CD8-positive, alpha-beta memory T cell (primary cell): ENCODE measurements around the gene YTHDF1. TPM values are rescaled to one million over a fixed set of nuclear protein-coding genes. Genes with fewer than 3 reads are reported as not detected.

Source experiments
- CTCF ChIA-PET: fragments of 350-600 bp; sonication (Branson Sonifier 250); formaldehyde crosslinking; loops from one replicate; lab custom pipeline; 2021; ENCODE audit warnings: antibody characterized with exemption; lab: Charles Lee
- POLR2A ChIA-PET: fragments of 350-600 bp; sonication (Branson Sonifier 250); formaldehyde crosslinking; loops from one replicate; lab custom pipeline; 2021; ENCODE audit warnings: antibody characterized with exemption; lab: Charles Lee
- DNase-seq, 5 donors: peaks; one replicate each; pipeline versions ENCODE4 v3.0.0 to v3.0.0-alpha.2; 2020 to 2022; ENCODE audit warnings: mixed read lengths in 1 of 5
- H3K27ac ChIP-seq: one replicate; pipeline ENCODE4 v1.7.0; 2013; ENCODE audit warnings: low read depth, mild to moderate bottlenecking, low read length, moderate library complexity
- H3K27me3 ChIP-seq: 2 replicates; pipeline ENCODE4 v1.7.0; 2013; ENCODE audit warnings: low read length, mild to moderate bottlenecking; ENCODE audit not compliant: insufficient read depth, poor library complexity, severe bottlenecking
- H3K36me3 ChIP-seq: 2 replicates; pipeline ENCODE4 v1.7.0; 2013; ENCODE audit warnings: mild to moderate bottlenecking, low read length, moderate library complexity; ENCODE audit not compliant: insufficient read depth
- H3K4me1 ChIP-seq: 2 replicates; pipeline ENCODE4 v1.7.0; 2013; ENCODE audit warnings: mild to moderate bottlenecking, low read length, moderate library complexity; ENCODE audit not compliant: insufficient read depth
- H3K4me3 ChIP-seq: 2 replicates; pipeline ENCODE4 v1.7.0; 2013; ENCODE audit warnings: mild to moderate bottlenecking, low read length
- H3K9me3 ChIP-seq: 2 replicates; pipeline ENCODE4 v1.7.0; 2013; ENCODE audit warnings: mild to moderate bottlenecking, low read length
- H3K27ac Mint-ChIP-seq, 8 donors: one replicate each; pipeline ENCODE4 v1.8.0; 2020 to 2021; ENCODE audit warnings: mixed read lengths in 8 of 8, mild to moderate bottlenecking in 6 of 8, inconsistent platforms in 3 of 8, moderate library complexity in 3 of 8
- H3K27me3 Mint-ChIP-seq, 2 donors: one replicate each; pipeline ENCODE4 v1.8.0; 2020 to 2021; ENCODE audit warnings: mixed read lengths in 2 of 2, mild to moderate bottlenecking in 1 of 2, moderate library complexity in 1 of 2
- H3K36me3 Mint-ChIP-seq, 3 donors: one replicate each; pipeline ENCODE4 v1.8.0; 2020 to 2021; ENCODE audit warnings: mixed read lengths in 3 of 3, inconsistent platforms in 1 of 3, mild to moderate bottlenecking in 1 of 3
- H3K4me1 Mint-ChIP-seq, 3 donors: one replicate each; pipeline ENCODE4 v1.8.0; 2020 to 2021; ENCODE audit warnings: mixed read lengths in 3 of 3, inconsistent platforms in 1 of 3, mild to moderate bottlenecking in 1 of 3
- H3K4me3 Mint-ChIP-seq, 7 donors: one replicate each; pipeline ENCODE4 v1.8.0; 2020 to 2021; ENCODE audit warnings: mixed read lengths in 7 of 7, mild to moderate bottlenecking in 6 of 7, moderate library complexity in 4 of 7, inconsistent platforms in 2 of 7
- H3K9me3 Mint-ChIP-seq, 5 donors: one replicate each; pipeline ENCODE4 v1.8.0; 2020 to 2022; ENCODE audit warnings: mixed read lengths in 5 of 5, mild to moderate bottlenecking in 3 of 5, moderate library complexity in 2 of 5, inconsistent platforms in 1 of 5
- polyA plus RNA-seq: library from polyadenylated mRNA; unstranded; fragments of 300-500 nt; fragmentation: Illumina TruSeq; gene quantifications from one replicate; pipeline ENCODE4 v1.2.3, GENCODE V29; 2021
- total RNA-seq, 2 experiments: library from RNA; stranded (reverse); gene quantifications; one replicate each; pipeline ENCODE4 v1.2.3, GENCODE V29; 2021

The YTHDF1 gene
- total and polyA plus RNA-seq, 3 experiments from 2014 or later, result 43.1 to 47.5 (median 47.0) TPM

DNA sequence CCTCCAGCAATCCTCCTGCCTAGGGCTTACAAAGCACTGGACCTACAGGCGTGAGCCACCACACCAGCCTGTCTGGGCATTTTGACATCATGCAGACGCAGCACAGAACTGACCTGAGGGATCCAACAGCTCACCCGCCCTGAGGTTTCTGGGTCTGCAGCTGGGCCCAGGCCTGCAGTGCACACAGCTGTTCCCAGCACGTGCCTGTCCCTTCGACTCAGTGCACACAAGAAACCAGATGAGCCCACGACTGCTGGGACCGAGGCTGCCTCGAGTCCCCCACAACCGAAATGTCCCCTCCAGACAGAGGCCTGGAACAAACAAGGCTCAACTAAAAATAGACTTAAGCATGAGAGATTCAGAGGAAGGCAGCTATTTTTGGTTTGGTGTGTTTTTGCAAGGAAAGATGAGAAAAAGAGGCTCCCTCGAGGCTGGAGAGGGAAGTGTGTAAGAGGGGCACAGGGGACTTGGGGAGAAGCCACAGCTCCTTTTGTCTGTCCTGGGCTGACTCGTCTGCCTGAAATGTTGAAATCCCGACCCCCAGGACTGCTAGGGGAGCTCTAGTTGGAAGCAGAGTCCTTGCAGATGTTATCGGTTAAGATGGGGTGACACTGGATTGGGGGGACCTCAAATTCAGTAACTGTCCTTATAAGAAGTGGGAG, 66.3 kb downstream of the YTHDF1 start:
- no peaks in the 10 kb centered on the region for H3K9me3 ChIP-seq
- no peaks in the 10 kb centered on the region for H3K36me3 ChIP-seq
- H3K4me1 Mint-ChIP-seq, result no peaks in the 10 kb centered on the region
- no peak overlapping the region for H3K27ac ChIP-seq
- H3K9me3 Mint-ChIP-seq, result peaks cover 11 to 19% (median 14%) of the 10 kb centered on the region in 5 donors
- H3K36me3 Mint-ChIP-seq, result peaks cover 0 to 9% (median 0%) of the 10 kb centered on the region in 3 donors
- ChIA-PET POLR2A (no interaction called here), CTCF (no interaction called here)
- no peak overlapping the region for H3K4me3 ChIP-seq
- no peak overlapping the region for H3K27ac Mint-ChIP-seq
- no peak overlapping the region for H3K4me3 Mint-ChIP-seq
- peak in 1 of 5 donors; percentile 13 for DNase-seq
- H3K27me3 ChIP-seq, result no peaks in the 10 kb centered on the region
- peaks cover 24 to 56% of the 10 kb centered on the region in 2 donors for H3K27me3 Mint-ChIP-seq
- H3K4me1 ChIP-seq, result no peaks in the 10 kb centered on the region

DNA sequence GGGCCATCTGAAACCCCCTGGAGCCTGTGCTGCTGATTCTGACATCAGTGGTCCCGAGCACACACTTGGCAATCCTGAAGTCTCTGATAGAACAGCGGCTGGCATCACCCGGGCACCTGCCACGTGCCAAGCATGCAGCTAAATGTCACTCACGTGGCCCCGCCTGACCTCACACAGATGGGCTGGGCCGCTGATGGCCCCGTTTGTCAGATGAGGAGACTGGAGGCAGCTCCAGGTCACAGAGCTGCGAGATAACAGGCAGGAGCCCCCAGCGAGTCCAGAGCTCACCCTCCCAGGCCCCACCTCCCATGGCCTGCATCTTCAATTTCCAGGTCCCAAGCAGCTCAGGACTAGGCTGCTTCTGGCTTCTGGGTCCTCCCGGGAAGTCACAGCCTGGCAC, 67.2 kb downstream of the YTHDF1 start:
- H3K36me3 ChIP-seq, result no peaks in the 10 kb centered on the region
- DNase-seq, result no peak
- no peaks in the 10 kb centered on the region for H3K4me1 ChIP-seq
- POLR2A ChIA-PET, result no interaction called here
- H3K9me3 Mint-ChIP-seq, result peaks cover 11 to 19% (median 14%) of the 10 kb centered on the region in 5 donors
- H3K27me3 Mint-ChIP-seq, result peaks cover 19 to 56% of the 10 kb centered on the region in 2 donors
- no peak overlapping the region for H3K27ac Mint-ChIP-seq
- no peak overlapping the region for H3K4me3 ChIP-seq
- CTCF ChIA-PET, result no interaction called here
- no peak overlapping the region for H3K4me3 Mint-ChIP-seq
- H3K9me3 ChIP-seq, result no peaks in the 10 kb centered on the region
- no peak overlapping the region for H3K27ac ChIP-seq
- no peaks in the 10 kb centered on the region for H3K27me3 ChIP-seq
- H3K36me3 Mint-ChIP-seq, result peaks cover 0 to 9% (median 0%) of the 10 kb centered on the region in 3 donors
- no peaks in the 10 kb centered on the region for H3K4me1 Mint-ChIP-seq

DNA sequence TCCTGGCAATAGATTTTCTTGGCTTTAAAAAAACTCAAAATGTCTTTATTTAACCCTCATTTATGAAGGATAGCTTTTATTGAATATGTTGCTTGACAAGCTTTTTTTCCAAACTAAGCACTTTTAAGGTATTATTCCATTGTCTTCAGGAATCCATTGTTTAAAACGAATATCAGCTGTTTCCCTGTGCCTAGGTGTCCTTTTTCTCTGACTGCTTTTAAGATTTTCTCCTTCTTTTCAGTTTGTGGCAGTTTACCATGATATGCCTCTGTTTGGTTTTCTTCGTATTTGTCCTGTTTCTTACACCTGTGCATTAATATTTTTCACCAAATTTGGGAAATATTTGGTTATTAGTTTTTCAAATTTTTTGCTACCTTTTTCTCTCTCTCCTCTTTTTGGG, 68.4 kb downstream of the YTHDF1 start:
- H3K9me3 Mint-ChIP-seq, result peaks cover 11 to 19% (median 14%) of the 10 kb centered on the region in 5 donors
- H3K27me3 Mint-ChIP-seq, result peaks cover 18 to 52% of the 10 kb centered on the region in 2 donors
- Histone ChIP-seq H3K4me3 (no peak overlapping the region), H3K4me1 (no peaks in the 10 kb centered on the region), H3K27me3 (no peaks in the 10 kb centered on the region), H3K36me3 (no peaks in the 10 kb centered on the region), H3K27ac (no peak overlapping the region), H3K9me3 (no peaks in the 10 kb centered on the region)
- peaks cover 0 to 9% (median 0%) of the 10 kb centered on the region in 3 donors for H3K36me3 Mint-ChIP-seq
- ChIA-PET CTCF (no interaction called here), POLR2A (no interaction called here)
- no peak overlapping the region for H3K27ac Mint-ChIP-seq
- DNase-seq, result no peak
- no peaks in the 10 kb centered on the region for H3K4me1 Mint-ChIP-seq
- H3K4me3 Mint-ChIP-seq, result no peak overlapping the region

Other genes with a start within 250 kb of the YTHDF1 start
- gene BHLHE23, start 209.2 kb downstream of the YTHDF1 start, total RNA-seq, result not detected
- not detected for gene BHLHE23, start 209.2 kb downstream of the YTHDF1 start, polyA plus RNA-seq
- not detected for gene BIRC7, start 19.8 kb upstream of the YTHDF1 start, total RNA-seq
- gene BIRC7, start 19.8 kb upstream of the YTHDF1 start, polyA plus RNA-seq, result not detected
- gene NKAIN4, start 38.3 kb upstream of the YTHDF1 start, total RNA-seq, result not detected
- gene NKAIN4, start 38.3 kb upstream of the YTHDF1 start, polyA plus RNA-seq, result not detected
- 10 to 100 TPM; 71.0 to 77.5 TPM for gene ARFGAP1, start 56.7 kb upstream of the YTHDF1 start, total RNA-seq
- gene ARFGAP1, start 56.7 kb upstream of the YTHDF1 start, polyA plus RNA-seq, result 22.7 TPM
- gene COL20A1, start 77.1 kb upstream of the YTHDF1 start, total RNA-seq, result under 1 TPM in 1 of 2 experiments, not detected in 1; 0.04 TPM
- gene COL20A1, start 77.1 kb upstream of the YTHDF1 start, polyA plus RNA-seq, result not detected
- gene CHRNA4, start 145.2 kb upstream of the YTHDF1 start, total RNA-seq, result not detected
- gene CHRNA4, start 145.2 kb upstream of the YTHDF1 start, polyA plus RNA-seq, result not detected